Muscle layer of colon (tissue), 2 donors: ENCODE data around the gene RANBP9.

Experiments
- H3K27ac ChIP-seq: one replicate; pipeline ENCODE4 v1.7.0; 2013; ENCODE audit warnings: low read depth, mild to moderate bottlenecking, low read length, moderate library complexity
- H3K27me3 ChIP-seq, 2 donors: one replicate each; pipeline ENCODE4 v1.7.0; 2013; ENCODE audit warnings: low read length in 2 of 2, mild to moderate bottlenecking in 2 of 2; ENCODE audit not compliant: insufficient read depth in 2 of 2, control insufficient read depth in 1 of 2
- H3K36me3 ChIP-seq: one replicate; pipeline ENCODE4 v1.7.0; 2013; ENCODE audit warnings: mild to moderate bottlenecking, low read length; ENCODE audit not compliant: insufficient read depth
- H3K4me1 ChIP-seq: one replicate; pipeline ENCODE4 v1.7.0; 2013; ENCODE audit warnings: mild to moderate bottlenecking, low read length; ENCODE audit not compliant: insufficient read depth
- H3K4me3 ChIP-seq, 2 donors: one replicate each; pipeline ENCODE4 v1.7.0; 2013; ENCODE audit warnings: low read length in 2 of 2, low read depth in 1 of 2, mild to moderate bottlenecking in 1 of 2, moderate library complexity in 1 of 2
- H3K9ac ChIP-seq: one replicate; pipeline ENCODE4 v1.7.0; 2013; ENCODE audit warnings: low read length
- H3K9me3 ChIP-seq: one replicate; pipeline ENCODE4 v1.7.0; 2013; ENCODE audit warnings: mild to moderate bottlenecking, low read length
- donor health status: abdominal sarcoma.
- donor health status: Adenocarcinoma of cecum.

The RANBP9 gene

DNA sequence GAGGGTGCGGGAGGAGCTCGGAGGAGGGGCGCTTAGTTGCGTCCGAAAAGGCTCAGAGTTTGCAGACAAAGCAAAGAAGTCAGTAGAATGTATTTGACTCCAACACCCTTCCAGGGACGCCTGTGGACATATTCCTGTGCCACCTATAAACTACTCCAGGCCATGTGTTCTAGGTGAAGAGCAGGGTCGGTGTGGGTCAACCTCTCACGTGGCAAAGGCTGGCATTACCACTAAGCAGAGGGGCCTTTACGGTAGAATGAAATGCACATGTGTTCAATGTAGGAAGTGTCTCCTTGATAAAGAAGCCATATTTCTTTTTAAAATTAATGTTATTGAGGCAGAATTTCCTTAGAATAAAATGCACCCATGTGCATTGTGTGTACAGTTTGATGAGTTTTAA, 121.8 kb downstream of the RANBP9 start:
- Histone ChIP-seq H3K27ac (no peak overlapping the region), H3K9ac (no peak overlapping the region), H3K9me3 (no peaks in the 10 kb centered on the region), H3K4me1 (no peaks in the 10 kb centered on the region), H3K27me3 (no peaks in the 10 kb centered on the region), H3K4me3 (no peak overlapping the region), H3K36me3 (peaks cover 45% of the 10 kb centered on the region)

GRCh38 chr6:13586603-13587542, 124.8 kb downstream of the RANBP9 start:
- Histone ChIP-seq H3K27ac (no peak overlapping the region), H3K4me3 (no peak overlapping the region), H3K27me3 (no peaks in the 10 kb centered on the region), H3K9me3 (no peaks in the 10 kb centered on the region), H3K4me1 (no peaks in the 10 kb centered on the region), H3K36me3 (peaks cover 32% of the 10 kb centered on the region), H3K9ac (no peak overlapping the region)

DNA sequence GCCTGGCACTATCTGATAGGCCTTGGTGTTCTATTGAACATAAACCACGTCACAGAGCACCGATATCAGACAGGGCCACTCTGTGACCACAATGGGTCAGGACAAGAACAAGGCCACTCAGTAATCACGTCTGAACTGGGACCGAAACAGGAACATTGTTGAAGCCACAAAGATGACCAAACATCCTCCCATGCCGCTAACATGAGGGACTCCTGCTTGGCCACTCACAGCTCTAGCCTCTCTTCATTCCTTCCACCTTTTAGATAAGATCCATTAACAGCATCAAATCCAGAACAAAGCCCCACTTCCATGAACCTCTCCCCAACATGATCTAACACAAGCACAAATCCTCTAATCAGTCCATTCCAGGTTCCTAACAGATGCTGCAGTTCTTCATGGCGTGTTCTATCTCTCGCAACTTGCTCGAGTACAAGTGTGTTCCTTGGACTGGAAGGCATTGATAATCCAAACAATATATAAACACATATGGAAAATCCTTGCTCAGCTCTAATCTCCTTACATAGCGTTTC, 129.9 kb downstream of the RANBP9 start:
- H3K4me1 ChIP-seq, result no peaks in the 10 kb centered on the region
- H3K36me3 ChIP-seq, result peaks cover 19% of the 10 kb centered on the region
- H3K27ac ChIP-seq, result no peak overlapping the region
- H3K9ac ChIP-seq, result no peak overlapping the region
- H3K27me3 ChIP-seq, result no peaks in the 10 kb centered on the region
- H3K4me3 ChIP-seq, result no peak overlapping the region
- H3K9me3 ChIP-seq, result no peaks in the 10 kb centered on the region

DNA sequence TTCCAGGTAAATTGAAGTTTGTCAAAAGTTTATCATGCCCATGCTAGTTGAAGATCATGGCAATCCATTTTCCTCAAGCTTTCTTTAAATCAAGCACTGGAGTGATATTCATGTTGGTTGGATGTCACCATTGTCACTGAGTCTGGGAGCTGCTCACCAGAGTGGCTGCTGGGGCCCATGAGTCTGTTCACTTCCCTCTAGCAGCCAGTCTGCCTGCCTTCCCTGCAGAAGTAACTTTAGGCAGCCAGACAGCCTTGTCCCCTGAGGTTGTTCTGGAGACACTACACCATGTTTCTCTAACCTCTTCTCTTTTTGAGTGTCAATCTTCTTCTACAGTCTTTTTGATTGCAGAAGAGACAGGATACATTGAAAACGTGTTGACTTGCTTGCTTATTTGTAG, 131.7 kb downstream of the RANBP9 start:
- peaks cover 16% of the 10 kb centered on the region for H3K36me3 ChIP-seq
- H3K9me3 ChIP-seq, result no peaks in the 10 kb centered on the region
- H3K27me3 ChIP-seq, result no peaks in the 10 kb centered on the region
- H3K9ac ChIP-seq, result no peak overlapping the region
- no peak overlapping the region for H3K27ac ChIP-seq
- H3K4me1 ChIP-seq, result no peaks in the 10 kb centered on the region
- no peak overlapping the region for H3K4me3 ChIP-seq

GRCh38 chr6:13577926-13578325, 133.7 kb downstream of the RANBP9 start:
- no peak overlapping the region for H3K27ac ChIP-seq
- peaks cover 11% of the 10 kb centered on the region for H3K36me3 ChIP-seq
- H3K9me3 ChIP-seq, result no peaks in the 10 kb centered on the region
- no peak overlapping the region for H3K9ac ChIP-seq
- peaks cover 8% of the 10 kb centered on the region for H3K4me1 ChIP-seq
- no peak overlapping the region for H3K4me3 ChIP-seq
- no peaks in the 10 kb centered on the region for H3K27me3 ChIP-seq

DNA sequence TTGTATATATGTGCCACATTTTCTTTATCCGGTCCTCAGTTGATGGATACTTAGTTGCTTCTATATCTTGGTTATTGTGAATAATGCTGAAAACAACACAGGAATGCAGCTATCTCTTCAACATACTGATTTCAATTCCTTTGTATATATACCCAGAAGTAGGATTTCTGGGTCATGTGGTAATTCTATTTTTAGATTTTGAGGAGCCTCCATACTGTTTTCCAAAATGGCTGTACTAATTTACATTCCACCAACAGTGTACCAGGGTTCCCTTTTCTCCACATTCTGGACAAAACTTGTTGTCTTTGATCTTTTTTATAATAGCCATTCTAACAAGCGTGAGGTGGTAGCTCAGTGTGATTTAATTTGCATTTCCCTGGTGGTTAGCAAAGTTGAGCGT, 135.6 kb downstream of the RANBP9 start:
- H3K27me3 ChIP-seq, result no peaks in the 10 kb centered on the region
- peaks cover 8% of the 10 kb centered on the region for H3K4me1 ChIP-seq
- no peaks in the 10 kb centered on the region for H3K9me3 ChIP-seq
- H3K9ac ChIP-seq, result no peak overlapping the region
- H3K36me3 ChIP-seq, result peaks cover 2% of the 10 kb centered on the region
- H3K4me3 ChIP-seq, result no peak overlapping the region
- H3K27ac ChIP-seq, result no peak overlapping the region

DNA sequence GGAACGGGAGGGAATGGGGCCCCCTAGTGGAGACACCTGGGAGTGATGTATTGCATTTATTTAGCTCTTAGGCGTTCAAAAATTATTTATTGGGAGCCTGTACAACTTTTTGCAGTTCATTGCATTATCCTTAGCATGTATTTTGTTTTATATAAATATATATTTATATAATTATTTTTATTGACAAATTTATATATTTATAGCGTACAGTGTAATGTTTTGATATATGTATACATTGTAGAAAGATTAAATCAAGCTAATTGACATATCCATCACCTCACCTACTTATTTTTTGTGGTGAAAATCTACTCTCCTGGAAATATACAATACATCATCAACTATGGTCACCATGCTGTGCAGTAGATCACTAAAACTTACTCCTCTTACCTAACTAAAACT, 136.3 kb downstream of the RANBP9 start:
- H3K36me3 ChIP-seq, result no peaks in the 10 kb centered on the region
- no peaks in the 10 kb centered on the region for H3K27me3 ChIP-seq
- peak overlapping the region; percentile 91 to 100 for H3K4me3 ChIP-seq
- no peak overlapping the region for H3K9ac ChIP-seq
- H3K4me1 ChIP-seq, result peaks cover 8% of the 10 kb centered on the region
- peak overlapping the region; percentile 88 for H3K27ac ChIP-seq
- H3K9me3 ChIP-seq, result no peaks in the 10 kb centered on the region

GRCh38 chr6:13574571-13575376, 136.9 kb downstream of the RANBP9 start, which contains the start of gene SIRT5:
TSS of gene SIRT5 (plus strand) at chr6:13574601. CDS start at chr6:13584111, 9,510 bp downstream.
- Histone ChIP-seq H3K4me1 (peaks cover 8% of the 10 kb centered on the region), H3K9me3 (no peaks in the 10 kb centered on the region), H3K27me3 (no peaks in the 10 kb centered on the region), H3K9ac (peak within 1 kb of the TSS; percentile 85), H3K4me3 (peak within 1 kb of the TSS; percentile 91 to 100), H3K27ac (peak within 1 kb of the TSS; percentile 88), H3K36me3 (no peaks in the 10 kb centered on the region)

- peaks cover 8% of the 10 kb centered on the region for H3K4me1 ChIP-seq
- H3K36me3 ChIP-seq, result no peaks in the 10 kb centered on the region
- no peaks in the 10 kb centered on the region for H3K27me3 ChIP-seq
- no peaks in the 10 kb centered on the region for H3K9me3 ChIP-seq
- peak overlapping the region; percentile 88 for H3K27ac ChIP-seq
- H3K9ac ChIP-seq, result peak overlapping the region; percentile 85
- H3K4me3 ChIP-seq, result peak overlapping the region; percentile 91 to 100
Observed at GRCh38 chr6:13574149-13574570, 137.5 kb downstream of the RANBP9 start.

DNA sequence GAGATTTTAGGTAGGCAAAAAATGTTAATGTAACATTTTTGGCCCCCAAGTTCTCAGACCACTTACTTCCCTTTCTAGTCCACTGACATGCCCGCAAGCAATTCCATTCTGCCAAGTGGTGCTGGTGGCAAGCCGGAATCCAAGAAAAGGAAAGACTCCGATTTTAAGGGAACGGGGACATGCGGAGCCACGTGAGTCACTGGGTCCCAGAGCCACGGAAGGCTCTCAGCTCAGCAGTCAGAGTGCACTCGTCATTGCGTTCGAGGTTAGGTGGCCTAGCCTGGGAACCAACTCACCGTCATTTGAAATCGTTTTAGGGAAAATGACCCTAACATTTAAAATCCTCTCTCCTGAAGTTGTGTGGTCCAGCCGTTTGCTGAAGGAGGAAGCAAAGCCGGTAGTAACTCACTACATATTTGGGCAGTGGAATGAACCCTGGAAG, 137.9 kb downstream of the RANBP9 start:
- H3K9ac ChIP-seq, result peak overlapping the region; percentile 10
- H3K36me3 ChIP-seq, result no peaks in the 10 kb centered on the region
- peaks cover 8% of the 10 kb centered on the region for H3K4me1 ChIP-seq
- no peaks in the 10 kb centered on the region for H3K27me3 ChIP-seq
- peak overlapping the region; percentile 53 to 100 for H3K4me3 ChIP-seq
- H3K9me3 ChIP-seq, result no peaks in the 10 kb centered on the region
- H3K27ac ChIP-seq, result peak overlapping the region; percentile 88
